GM18861 (cell line): ENCODE data around the gene LAMC3.
"Not testable (repeated sequence)": the region's sequence is repeated elsewhere in the genome, so short reads cannot be mapped to it uniquely, and the experiment has no call there.

Experiments used
- ATAC-seq: cut with Tn5 transposase; IDR thresholded peaks from one replicate; pipeline ENCODE4 v1.9.1; 2021; ENCODE audit not compliant: unreplicated experiment

Gene LAMC3

GRCh38 chr9:131027048-131027871, 18.3 kb downstream of the LAMC3 start:
- ATAC-seq = no peak

DNA sequence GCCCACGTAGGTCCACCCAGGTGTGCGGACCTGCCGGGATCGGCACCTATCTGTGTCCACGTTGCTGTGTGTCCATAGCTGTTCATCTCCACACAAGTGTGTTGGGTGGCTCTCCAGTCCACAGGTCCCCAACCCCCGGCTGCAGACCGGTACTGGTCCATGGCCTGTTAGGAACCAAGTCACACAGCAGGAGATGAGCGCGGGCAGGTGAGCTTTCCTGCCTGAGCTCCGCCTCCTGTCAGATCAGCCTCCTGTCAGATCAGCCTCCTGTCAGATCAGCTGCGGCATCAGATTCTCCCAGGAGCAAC, 18.9 kb downstream of the LAMC3 start:
- no peak for ATAC-seq

DNA sequence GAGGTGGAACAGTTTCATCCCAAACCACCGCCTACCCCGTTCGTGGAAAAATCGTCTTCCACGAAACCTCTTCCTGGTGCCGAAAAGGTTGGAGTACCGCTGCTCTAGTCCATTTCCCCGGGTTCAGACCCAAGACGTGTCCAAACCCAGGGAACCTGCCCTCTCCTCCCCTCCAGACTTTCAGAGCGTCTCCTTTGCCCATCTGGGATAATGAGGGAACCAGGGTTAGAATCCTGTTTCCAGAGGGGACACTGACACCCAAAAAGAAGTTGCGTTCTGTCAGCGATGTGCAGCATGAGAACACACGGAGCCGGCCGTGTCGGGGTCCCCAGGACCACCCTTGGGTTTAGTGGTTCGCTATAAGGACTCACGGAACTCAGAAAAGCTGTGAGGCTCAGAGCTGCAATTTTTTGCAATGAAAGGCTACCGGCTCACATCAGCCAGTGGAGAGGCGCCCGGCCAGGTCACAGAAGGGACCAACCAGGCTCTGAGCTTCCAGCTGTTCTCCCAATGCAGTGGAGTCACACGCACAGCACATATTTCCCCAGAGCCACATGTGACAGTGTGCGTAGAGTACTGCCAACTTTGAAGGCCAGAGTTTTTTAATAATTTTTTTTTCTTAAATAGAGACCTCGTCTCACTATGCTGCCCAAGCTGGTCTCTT, 19.4 kb downstream of the LAMC3 start:
- ATAC-seq = no peak

DNA sequence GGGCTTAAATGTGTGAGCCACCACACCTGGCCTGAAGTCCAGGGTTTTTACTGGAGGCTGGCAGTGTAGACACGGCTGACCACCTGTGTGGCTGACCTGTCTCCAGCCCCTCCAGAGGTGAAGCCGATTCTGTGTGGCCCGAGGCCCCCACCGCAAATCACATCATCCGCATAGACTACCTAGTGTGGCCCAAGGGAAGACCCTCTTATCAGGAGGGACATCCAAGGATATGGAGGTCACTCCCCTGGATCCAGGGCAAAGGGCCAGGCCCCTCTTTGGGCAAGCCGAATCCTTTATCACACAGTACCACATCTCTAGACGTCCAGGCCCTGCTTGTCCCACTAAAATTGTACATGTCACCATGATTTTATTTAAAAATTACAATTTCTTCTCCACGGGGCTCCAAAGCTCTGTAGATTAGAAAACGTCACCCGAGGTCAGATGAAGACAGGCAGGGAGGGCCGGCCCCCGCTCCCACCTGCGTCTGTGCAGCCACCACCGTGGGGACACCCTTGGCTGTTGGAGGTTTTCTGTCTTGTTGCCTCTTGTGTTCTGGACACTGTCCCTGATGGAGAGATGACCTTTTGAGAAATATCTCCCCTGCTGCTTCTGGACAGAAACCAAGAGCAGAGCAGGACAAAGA, 20.1 kb downstream of the LAMC3 start:
- no peak for ATAC-seq

- ATAC-seq = no peak
Measured at GRCh38 chr9:131029574-131029952, 20.6 kb downstream of the LAMC3 start.

DNA sequence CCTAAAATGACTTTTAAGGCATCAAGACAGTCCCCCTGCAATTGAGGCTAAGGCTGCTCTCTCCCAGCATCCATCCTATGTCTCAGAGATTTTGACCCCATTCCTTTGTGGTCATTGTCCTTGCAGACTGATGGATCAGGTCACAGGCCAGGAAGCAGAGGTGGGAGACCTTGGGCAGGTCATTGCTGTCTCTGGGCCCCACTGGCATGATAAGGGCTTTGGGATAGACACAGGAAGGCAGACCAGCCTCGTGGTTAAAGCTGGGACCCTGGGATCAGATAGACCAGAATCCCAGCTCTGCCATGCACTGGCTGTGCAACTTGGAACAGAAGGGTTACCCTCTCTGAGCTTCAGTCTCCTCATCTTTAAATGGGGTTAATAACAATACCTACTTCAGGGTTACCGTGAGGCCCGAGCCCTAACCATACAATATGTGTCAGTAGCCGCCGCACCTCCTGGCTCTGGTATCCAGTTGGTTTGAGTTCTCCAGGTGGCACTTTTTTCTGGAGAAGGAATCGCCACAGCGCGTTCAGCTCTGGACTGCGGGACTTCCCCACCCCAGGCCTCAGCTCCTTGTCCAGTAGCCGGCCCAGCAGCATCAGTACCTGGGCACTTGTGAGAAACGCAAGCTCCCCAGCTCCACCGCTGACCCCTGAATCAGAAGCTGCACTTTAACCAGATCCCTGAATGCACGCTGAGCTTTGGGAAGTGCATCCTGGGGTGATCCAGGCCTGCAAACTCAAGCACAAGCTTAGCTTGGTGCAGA, 21.4 kb downstream of the LAMC3 start:
- no peak for ATAC-seq

GRCh38 chr9:131031005-131031641, 22.1 kb downstream of the LAMC3 start:
- ATAC-seq = no peak

GRCh38 chr9:131031642-131032005, 22.6 kb downstream of the LAMC3 start:
- ATAC-seq = no peak

- no peak for ATAC-seq
Measured at GRCh38 chr9:131032384-131032783, 23.4 kb downstream of the LAMC3 start.

DNA sequence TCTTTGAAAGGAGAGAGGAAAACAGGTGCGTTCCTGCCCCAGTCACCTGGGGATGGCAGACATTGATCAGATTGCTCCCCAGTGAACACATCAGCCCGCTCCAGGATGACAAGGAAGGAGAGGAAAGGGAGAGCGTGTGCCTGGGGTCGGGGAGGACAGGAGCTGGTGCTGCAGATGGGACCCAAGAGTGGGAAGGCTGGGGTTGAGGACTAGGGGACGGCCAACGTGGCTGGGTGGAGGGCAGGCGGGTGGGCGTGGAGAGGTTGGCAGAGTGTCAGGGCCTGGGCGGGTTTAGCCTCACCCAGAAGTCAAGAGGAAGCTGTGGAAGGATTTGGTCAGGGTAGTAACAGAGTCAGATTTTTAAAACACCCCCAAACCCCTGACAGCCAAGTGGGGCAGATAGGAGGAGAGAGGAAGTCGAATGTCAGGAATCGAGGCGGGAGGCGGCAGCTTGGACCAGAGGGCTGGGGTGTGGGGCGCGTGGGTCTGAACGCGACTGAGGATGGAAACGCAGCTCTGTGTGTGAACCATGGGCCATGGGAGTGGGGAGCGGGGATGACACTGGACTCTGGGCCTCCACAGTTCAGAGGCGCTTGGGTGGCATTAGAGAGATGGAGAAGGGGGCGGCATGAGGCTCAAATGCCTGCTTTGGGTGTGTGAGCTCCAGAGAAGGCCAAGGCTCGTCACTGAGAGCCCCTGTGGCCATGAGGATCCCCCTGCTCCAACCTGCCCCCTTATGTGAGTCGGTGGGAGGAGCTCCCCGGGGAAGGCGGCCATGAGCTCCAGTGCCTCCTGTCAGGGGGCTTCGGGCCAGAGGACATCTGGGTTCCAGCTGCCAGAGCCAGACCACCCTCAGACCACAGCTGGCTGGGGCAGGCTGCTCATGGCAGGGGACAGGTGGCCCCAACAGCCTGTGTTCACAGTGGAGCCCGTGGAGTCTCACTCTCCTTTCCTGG, 24.6 kb downstream of the LAMC3 start:
- no peak for ATAC-seq

DNA sequence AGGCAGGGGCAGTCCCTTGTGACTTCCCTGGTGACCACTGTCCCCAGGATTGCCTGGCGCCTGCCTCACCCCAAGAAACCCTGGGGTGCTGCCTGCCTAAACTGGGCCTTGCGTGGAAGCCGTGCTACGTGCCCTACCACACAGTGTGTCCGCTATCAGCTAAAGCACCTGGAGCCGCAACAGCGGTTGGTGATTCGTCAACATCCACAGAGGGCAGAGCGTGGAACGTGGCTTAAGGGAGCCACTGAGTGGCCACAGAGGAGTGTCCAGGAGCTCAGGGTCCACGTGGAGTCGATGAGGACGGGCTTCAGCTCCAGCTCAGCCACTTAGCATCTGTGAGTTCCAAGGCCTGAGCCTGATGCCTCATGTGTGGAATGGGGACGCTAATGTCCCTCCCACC, 25.3 kb downstream of the LAMC3 start:
- no peak for ATAC-seq

- ATAC-seq = not testable (repeated sequence)
Measured at GRCh38 chr9:131034749-131035148, 25.8 kb downstream of the LAMC3 start.

GRCh38 chr9:131035548-131035947, 26.6 kb downstream of the LAMC3 start:
- ATAC-seq = no peak

DNA sequence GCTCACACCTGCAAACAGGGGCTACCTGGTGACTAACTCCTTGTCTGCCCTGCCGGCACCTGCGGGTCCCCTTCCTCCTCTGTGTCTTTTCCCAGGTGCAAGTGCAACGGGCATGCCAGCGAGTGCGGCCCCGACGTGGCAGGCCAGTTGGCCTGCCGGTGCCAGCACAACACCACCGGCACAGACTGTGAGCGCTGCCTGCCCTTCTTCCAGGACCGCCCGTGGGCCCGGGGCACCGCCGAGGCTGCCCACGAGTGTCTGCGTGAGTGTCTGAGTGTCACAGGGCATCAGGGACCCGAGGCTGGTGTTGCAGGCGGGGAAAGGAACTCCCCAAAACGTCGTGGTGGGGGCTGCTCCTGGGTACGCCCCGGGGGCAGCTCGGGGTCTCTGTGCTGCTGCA, 27.1 kb downstream of the LAMC3 start:
- no peak for ATAC-seq

GRCh38 chr9:131036529-131037334, 27.8 kb downstream of the LAMC3 start:
- ATAC-seq = no peak

- no peak for ATAC-seq
Measured at GRCh38 chr9:131037335-131038255, 28.6 kb downstream of the LAMC3 start.

GRCh38 chr9:131038256-131039128, 29.5 kb downstream of the LAMC3 start:
- ATAC-seq = no peak
